Activated naive CD4-positive, alpha-beta T cell treated with anti-CD3 and anti-CD28 coated beads, Interleukin-2, amount 10 ng/mL, durations not matched to agents 7 days and 5 days (primary cell): ENCODE results near the gene CCT6A.
"Not testable (repeated sequence)": the region's sequence is repeated elsewhere in the genome, so short reads cannot be mapped to it uniquely, and the experiment has no call there.

Experiments used
- CTCF ChIA-PET: fragments of 350-600 bp; sonication (Branson Sonifier 250); formaldehyde crosslinking; loops from one replicate; lab custom pipeline; 2021; ENCODE audit warnings: antibody characterized with exemption; lab: Charles Lee
- DNase-seq: peaks from one replicate; pipeline ENCODE4 v3.0.0-alpha.2; 2020
- H3K27ac Mint-ChIP-seq: one replicate; pipeline ENCODE4 v1.8.0; 2021; ENCODE audit warnings: mild to moderate bottlenecking, moderate library complexity, mixed read lengths
- H3K27me3 Mint-ChIP-seq: one replicate; pipeline ENCODE4 v1.8.0; 2021; ENCODE audit warnings: mild to moderate bottlenecking, mixed read lengths
- H3K36me3 Mint-ChIP-seq: one replicate; pipeline ENCODE4 v1.8.0; 2021; ENCODE audit warnings: mixed read lengths
- H3K4me1 Mint-ChIP-seq: one replicate; pipeline ENCODE4 v1.8.0; 2021; ENCODE audit warnings: mixed read lengths
- H3K4me3 Mint-ChIP-seq: one replicate; pipeline ENCODE4 v1.8.0; 2021; ENCODE audit warnings: mild to moderate bottlenecking, moderate library complexity, mixed read lengths
- H3K9me3 Mint-ChIP-seq: one replicate; pipeline ENCODE4 v1.8.0; 2021; ENCODE audit warnings: mixed read lengths

The CCT6A gene

GRCh38 chr7:56033671-56034432, 17.7 kb upstream of the CCT6A start:
- CTCF ChIA-PET: interaction anchor here (0.9 to 1.5 kb wide), 3 partner anchors 17 to 41 kb away, joined by 4 read pairs; partner anchors contain the start of genes CCT6A and PSPH
- peaks cover 15% of the 10 kb centered on the region for H3K4me1 Mint-ChIP-seq
- H3K4me3 Mint-ChIP-seq: peak overlapping the region; percentile 77
- H3K27ac Mint-ChIP-seq: peak overlapping the region; percentile 82
- no peaks in the 10 kb centered on the region for H3K9me3 Mint-ChIP-seq
- H3K27me3 Mint-ChIP-seq: no peaks in the 10 kb centered on the region
- peak; percentile 86 for DNase-seq
- peaks cover 3% of the 10 kb centered on the region for H3K36me3 Mint-ChIP-seq

- Mint-ChIP-seq H3K27me3 (no peaks in the 10 kb centered on the region), H3K4me1 (no peaks in the 10 kb centered on the region)
- CTCF ChIA-PET: no interaction called here
Measured at GRCh38 chr7:56040730-56041129, 10.8 kb upstream of the CCT6A start.

GRCh38 chr7:56045758-56046157, 5.8 kb upstream of the CCT6A start:
- H3K4me1 Mint-ChIP-seq: peaks cover 17% of the 10 kb centered on the region
- H3K27ac Mint-ChIP-seq, DNase-seq, H3K4me3 Mint-ChIP-seq, CTCF ChIA-PET, H3K9me3 Mint-ChIP-seq, H3K27me3 Mint-ChIP-seq, H3K36me3 Mint-ChIP-seq: not testable (repeated sequence)

More at GRCh38 chr7:56040730-56041129, 10.8 kb upstream of the CCT6A start:
- Mint-ChIP-seq H3K27ac (no peak overlapping the region), H3K36me3 (peaks cover 2% of the 10 kb centered on the region), H3K4me3 (no peak overlapping the region), H3K9me3 (no peaks in the 10 kb centered on the region)
- no peak for DNase-seq

- H3K4me3 Mint-ChIP-seq: no peak overlapping the region
- no peaks in the 10 kb centered on the region for H3K9me3 Mint-ChIP-seq
- CTCF ChIA-PET: no interaction called here
- no peaks in the 10 kb centered on the region for H3K36me3 Mint-ChIP-seq
- H3K27ac Mint-ChIP-seq: no peak overlapping the region
- peaks cover 20% of the 10 kb centered on the region for H3K4me1 Mint-ChIP-seq
- H3K27me3 Mint-ChIP-seq: no peaks in the 10 kb centered on the region
- no peak for DNase-seq
Measured at GRCh38 chr7:56046721-56047445, 4.7 kb upstream of the CCT6A start.

GRCh38 chr7:56047446-56048116, 4.0 kb upstream of the CCT6A start:
- H3K9me3 Mint-ChIP-seq, H3K27ac Mint-ChIP-seq, H3K27me3 Mint-ChIP-seq, H3K4me3 Mint-ChIP-seq, DNase-seq, CTCF ChIA-PET, H3K36me3 Mint-ChIP-seq: not testable (repeated sequence)
- peaks cover 24% of the 10 kb centered on the region for H3K4me1 Mint-ChIP-seq

- Mint-ChIP-seq H3K4me1 (peaks cover 30% of the 10 kb centered on the region), H3K27me3 (no peaks in the 10 kb centered on the region), H3K36me3 (peaks cover 7% of the 10 kb centered on the region), H3K9me3 (no peaks in the 10 kb centered on the region), H3K27ac (no peak overlapping the region), H3K4me3 (no peak overlapping the region)
- CTCF ChIA-PET: interaction anchor here (0.7 kb wide), 1 partner anchor 45 kb away, joined by 3 read pairs; no protein-coding TSS in a partner anchor
- no peak for DNase-seq
Measured at GRCh38 chr7:56048245-56048644, 3.3 kb upstream of the CCT6A start.

- H3K9me3 Mint-ChIP-seq, H3K27ac Mint-ChIP-seq, H3K4me3 Mint-ChIP-seq, DNase-seq, H3K27me3 Mint-ChIP-seq: not testable (repeated sequence)
- CTCF ChIA-PET: interaction anchor here (0.7 kb wide), 1 partner anchor 45 kb away, joined by 3 read pairs; no protein-coding TSS in a partner anchor
- Mint-ChIP-seq H3K4me1 (peaks cover 35% of the 10 kb centered on the region), H3K36me3 (peaks cover 11% of the 10 kb centered on the region)
Measured at GRCh38 chr7:56048763-56049162, 2.8 kb upstream of the CCT6A start.

GRCh38 chr7:56051053-56051338, 569 bp upstream of the CCT6A start:
- Mint-ChIP-seq H3K36me3 (peaks cover 28% of the 10 kb centered on the region), H3K27me3 (no peaks in the 10 kb centered on the region), H3K27ac (peak overlapping the region; percentile 90), H3K4me1 (peaks cover 52% of the 10 kb centered on the region), H3K9me3 (no peaks in the 10 kb centered on the region), H3K4me3 (peak overlapping the region; percentile 95)
- DNase-seq: no peak
- CTCF ChIA-PET: interaction anchor here (1.1 to 1.3 kb wide), 4 partner anchors 14 to 96 kb away, joined by 3 to 7 read pairs (median 4); no protein-coding TSS in a partner anchor

- CTCF ChIA-PET: interaction anchor here (1.3 kb wide), 1 partner anchor 11 kb away, joined by 3 read pairs; the partner anchor contains the start of gene SUMF2
- no peak overlapping the region for H3K27ac Mint-ChIP-seq
- DNase-seq: no peak
- H3K36me3 Mint-ChIP-seq: peaks cover 43% of the 10 kb centered on the region
- no peaks in the 10 kb centered on the region for H3K27me3 Mint-ChIP-seq
- H3K9me3 Mint-ChIP-seq: no peaks in the 10 kb centered on the region
- H3K4me3 Mint-ChIP-seq: peak overlapping the region; percentile 71
- peaks cover 56% of the 10 kb centered on the region for H3K4me1 Mint-ChIP-seq
Measured at GRCh38 chr7:56053379-56053778, 1.8 kb downstream of the CCT6A start.

- H3K27ac Mint-ChIP-seq: no peak overlapping the region
- H3K9me3 Mint-ChIP-seq: no peaks in the 10 kb centered on the region
- peaks cover 47% of the 10 kb centered on the region for H3K36me3 Mint-ChIP-seq
- H3K27me3 Mint-ChIP-seq: no peaks in the 10 kb centered on the region
- peaks cover 52% of the 10 kb centered on the region for H3K4me1 Mint-ChIP-seq
- peak overlapping the region; percentile 43 for H3K4me3 Mint-ChIP-seq
- DNase-seq: no peak
- CTCF ChIA-PET: interaction anchor here (0.8 to 1.3 kb wide), 2 partner anchors 9 to 10 kb away, joined by 3 read pairs; partner anchors contain the start of gene SUMF2
Measured at GRCh38 chr7:56053993-56054392, 2.4 kb downstream of the CCT6A start.

- DNase-seq: no peak
- Mint-ChIP-seq H3K27ac (peak overlapping the region; percentile 68), H3K36me3 (peaks cover 53% of the 10 kb centered on the region), H3K27me3 (no peaks in the 10 kb centered on the region), H3K9me3 (no peaks in the 10 kb centered on the region), H3K4me3 (no peak overlapping the region), H3K4me1 (peaks cover 42% of the 10 kb centered on the region)
- CTCF ChIA-PET: interaction anchor here (0.9 kb wide), 1 partner anchor 8 kb away, joined by 3 read pairs; no protein-coding TSS in a partner anchor
Measured at GRCh38 chr7:56062382-56062781, 10.8 kb downstream of the CCT6A start.

- Mint-ChIP-seq H3K9me3 (no peaks in the 10 kb centered on the region), H3K4me3 (peak overlapping the region; percentile 90), H3K27me3 (no peaks in the 10 kb centered on the region)
Measured at GRCh38 chr7:56063500-56063881, 11.9 kb downstream of the CCT6A start.

GRCh38 chr7:56063882-56064625, 12.5 kb downstream of the CCT6A start, which contains the start of gene SUMF2:
Gene SUMF2, plus strand, starts transcription at chr7:56064286. Its CDS starts 26 bp downstream, at chr7:56064312.
- Mint-ChIP-seq H3K9me3 (no peaks in the 10 kb centered on the region), H3K4me3 (peak within 1 kb of the TSS; percentile 90), H3K27ac (peak within 1 kb of the TSS; percentile 97), H3K27me3 (no peaks in the 10 kb centered on the region), H3K4me1 (peaks cover 39% of the 10 kb centered on the region), H3K36me3 (peaks cover 47% of the 10 kb centered on the region)
- CTCF ChIA-PET: interaction anchor here (1.0 to 2.5 kb wide), 6 partner anchors 10 to 423 kb away, joined by 3 to 14 read pairs (median 5); partner anchors contain the start of genes CCT6A and PSPH
- peak; percentile 91 for DNase-seq

More at GRCh38 chr7:56063500-56063881, 11.9 kb downstream of the CCT6A start:
- Mint-ChIP-seq H3K36me3 (peaks cover 47% of the 10 kb centered on the region), H3K27ac (peak overlapping the region; percentile 97), H3K4me1 (peaks cover 39% of the 10 kb centered on the region)
- CTCF ChIA-PET: interaction anchor here (1.0 to 2.5 kb wide), 2 partner anchors 10 to 11 kb away, joined by 3 to 14 read pairs; no protein-coding TSS in a partner anchor
- no peak for DNase-seq
